ENCODE results near the gene CHKA. TPM values are rescaled to one million over a fixed set of nuclear protein-coding genes. Genes with fewer than 3 reads are reported as not detected.

CHKA gene
- polyA plus RNA-seq, 1 donor (not counting 4 experiments of a cell fraction or from before 2014, with no cell fraction given) = 7.1 TPM

GRCh38 chr11:68038226-68038717 is 82.9 kb downstream of the CHKA start:
- H3K4me1 ChIP-seq (ENCODE audit: control insufficient read depth, extremely low read depth, insufficient read depth, low read length) = peaks cover 7% of the 10 kb centered on the region
- H3K9me3 ChIP-seq (ENCODE audit: control insufficient read depth, low read depth, low read length) = no peaks in the 10 kb centered on the region
- FAIRE-seq = no peak
- H3K27ac ChIP-seq (ENCODE audit: control insufficient read depth, insufficient read depth, low read length) = peak overlapping the region; percentile 26
- H3K4me2 ChIP-seq (ENCODE audit: control insufficient read depth, extremely low read depth, insufficient read depth, low read depth, low read length) = peak overlapping the region; percentile 87
- peaks cover 5% of the 10 kb centered on the region for H3K79me2 ChIP-seq (ENCODE audit: control insufficient read depth, insufficient read depth, low read length)
- no peaks in the 10 kb centered on the region for H3K9me1 ChIP-seq (ENCODE audit: control insufficient read depth, extremely low read depth, insufficient read depth, low read length)
- no peaks in the 10 kb centered on the region for H3K27me3 ChIP-seq (ENCODE audit: control insufficient read depth, extremely low read depth, insufficient read depth, low read length)
- no peak for DNase-seq (ENCODE audit: low read depth, low spot score)
- dilution Hi-C loops (cut with MboI; ENCODE audit: extremely low pct_ligation_motif_present, low sequenced_read_pairs) = no loop called here
- H3K9ac ChIP-seq (ENCODE audit: control insufficient read depth, extremely low read depth, insufficient read depth, low read length) = peak overlapping the region; percentile 74
- H3K36me3 ChIP-seq (ENCODE audit: control insufficient read depth in 2 of 2, extremely low read depth in 1 of 2, insufficient read depth in 2 of 2, low read length in 2 of 2) = peaks cover 11% of the 10 kb centered on the region in 2 experiments
- no peaks in the 10 kb centered on the region for H4K20me1 ChIP-seq (ENCODE audit: control insufficient read depth, extremely low read depth, insufficient read depth, low read length)
- TF ChIP-seq EZH2 (IDR thresholded peaks at IDR 0.05; ENCODE audit: low read length) = no peak
- no peak for TF ChIP-seq CTCF (optimal IDR thresholded peaks at IDR 0.05 in 1 of 3, IDR thresholded peaks at IDR 0.05 in 1 of 3, conservative IDR thresholded peaks at IDR 0.05 in 1 of 3; ENCODE audit: extremely low read depth in 1 of 3, insufficient read depth in 2 of 3, low read length in 3 of 3)
- H2AFZ ChIP-seq (ENCODE audit: control insufficient read depth, low read length) = peak overlapping the region; percentile 83
- H3K4me3 ChIP-seq (ENCODE audit: control insufficient read depth in 2 of 3, extremely low read depth in 1 of 3, insufficient read depth in 2 of 3, low read depth in 1 of 3, low read length in 3 of 3) = peak overlapping the region; percentile 68 to 84 (median 76)

- H3K9me3 ChIP-seq (ENCODE audit: control insufficient read depth, low read depth, low read length) = no peaks in the 10 kb centered on the region
- no peak for DNase-seq (ENCODE audit: low read depth, low spot score)
- no peak for FAIRE-seq
- H3K9me1 ChIP-seq (ENCODE audit: control insufficient read depth, extremely low read depth, insufficient read depth, low read length) = no peaks in the 10 kb centered on the region
- peaks cover 8% of the 10 kb centered on the region for H3K79me2 ChIP-seq (ENCODE audit: control insufficient read depth, insufficient read depth, low read length)
- H3K36me3 ChIP-seq (ENCODE audit: control insufficient read depth in 2 of 2, extremely low read depth in 1 of 2, insufficient read depth in 2 of 2, low read length in 2 of 2) = peaks cover 10 to 16% of the 10 kb centered on the region in 2 experiments
- H3K27me3 ChIP-seq (ENCODE audit: control insufficient read depth, extremely low read depth, insufficient read depth, low read length) = no peaks in the 10 kb centered on the region
- H4K20me1 ChIP-seq (ENCODE audit: control insufficient read depth, extremely low read depth, insufficient read depth, low read length) = no peaks in the 10 kb centered on the region
- TF ChIP-seq CTCF (optimal IDR thresholded peaks at IDR 0.05 in 1 of 3, IDR thresholded peaks at IDR 0.05 in 1 of 3, conservative IDR thresholded peaks at IDR 0.05 in 1 of 3; ENCODE audit: extremely low read depth in 1 of 3, insufficient read depth in 2 of 3, low read length in 3 of 3) (no peak), EZH2 (IDR thresholded peaks at IDR 0.05; ENCODE audit: low read length) (no peak)
- no peak overlapping the region for H3K9ac ChIP-seq (ENCODE audit: control insufficient read depth, extremely low read depth, insufficient read depth, low read length)
- H3K4me3 ChIP-seq (ENCODE audit: control insufficient read depth in 2 of 3, extremely low read depth in 1 of 3, insufficient read depth in 2 of 3, low read depth in 1 of 3, low read length in 3 of 3) = no peak overlapping the region
- H3K4me1 ChIP-seq (ENCODE audit: control insufficient read depth, extremely low read depth, insufficient read depth, low read length) = peaks cover 7% of the 10 kb centered on the region
- dilution Hi-C loops (cut with MboI; ENCODE audit: extremely low pct_ligation_motif_present, low sequenced_read_pairs) = no loop called here
- H2AFZ ChIP-seq (ENCODE audit: control insufficient read depth, low read length) = no peak overlapping the region
- H3K27ac ChIP-seq (ENCODE audit: control insufficient read depth, insufficient read depth, low read length) = no peak overlapping the region
- H3K4me2 ChIP-seq (ENCODE audit: control insufficient read depth, extremely low read depth, insufficient read depth, low read depth, low read length) = no peak overlapping the region
Observed at GRCh38 chr11:68037411-68038225, 83.6 kb downstream of the CHKA start.
